ENCODE measurements around the gene MAT2A. TPM values are rescaled to one million over a fixed set of nuclear protein-coding genes. Genes with fewer than 3 reads are reported as not detected.

MAT2A gene
- total RNA-seq, 1 experiment from 2014 or later, result 517 TPM

Other genes starting within 250 kb of the MAT2A start
- 114 and 115 TPM in 2 replicates for gene TGOLN2, start 211.2 kb upstream of the MAT2A start, total RNA-seq (2014; rRNA removed)
- 52.3 and 61.3 TPM in 2 replicates for gene RETSAT, start 184.6 kb upstream of the MAT2A start, total RNA-seq (2014; rRNA removed)
- gene ELMOD3, start 184.4 kb upstream of the MAT2A start, total RNA-seq (2014; rRNA removed), result 20.4 and 22.6 TPM in 2 replicates
- gene CAPG, start 128.8 kb upstream of the MAT2A start, total RNA-seq (2014; rRNA removed), result 156 and 172 TPM in 2 replicates
- 5.9 and 8.0 TPM in 2 replicates for gene SH2D6, start 120.5 kb upstream of the MAT2A start, total RNA-seq (2014; rRNA removed)
- 115 and 134 TPM in 2 replicates for gene GGCX, start 22.3 kb downstream of the MAT2A start, total RNA-seq (2014; rRNA removed)
- 21.2 and 27.1 TPM in 2 replicates for gene VAMP8, start 38.4 kb downstream of the MAT2A start, total RNA-seq (2014; rRNA removed)
- 111 and 146 TPM in 2 replicates for gene VAMP5, start 45.3 kb downstream of the MAT2A start, total RNA-seq (2014; rRNA removed)
- gene RNF181, start 56.6 kb downstream of the MAT2A start, total RNA-seq (2014; rRNA removed), result 235 and 236 TPM in 2 replicates
- 18.9 and 24.4 TPM in 2 replicates for gene TMEM150A, start 63.5 kb downstream of the MAT2A start, total RNA-seq (2014; rRNA removed)
- 9.4 and 15.7 TPM in 2 replicates for gene C2orf68, start 72.9 kb downstream of the MAT2A start, total RNA-seq (2014; rRNA removed)
- 68.3 and 92.4 TPM in 2 replicates for gene USP39, start 77.0 kb downstream of the MAT2A start, total RNA-seq (2014; rRNA removed)
- gene SFTPB, start 129.0 kb downstream of the MAT2A start, total RNA-seq (2014; rRNA removed), result not detected in 2 replicates
- gene GNLY, start 155.2 kb downstream of the MAT2A start, total RNA-seq (2014; rRNA removed), result not detected in 2 replicates
- gene ATOH8, start 214.8 kb downstream of the MAT2A start, total RNA-seq (2014; rRNA removed), result 129 and 179 TPM in 2 replicates

All from LHCN-M2 (cell line).